ENCODE results near the gene TNFRSF9. TPM values are rescaled to one million over a fixed set of nuclear protein-coding genes. Genes with fewer than 3 reads are reported as not detected.
A peak's percentile ranks its signal among the peaks of the same experiment; 100 is the strongest.

The TNFRSF9 gene
- polyA plus RNA-seq, 3 donors from 2014 or later, result 6.5 to 21.9 (median 10.9) TPM

GRCh38 chr1:7896994-7897393 is 43.6 kb downstream of the TNFRSF9 start:
- Mint-ChIP-seq H3K9me3 (no peaks in the 10 kb centered on the region), H3K36me3 (peaks cover 0 to 4% (median 0%) of the 10 kb centered on the region in 3 donors), H3K27me3 (ENCODE audit: low read depth in 3 of 3) (peaks cover 0 to 2% (median 2%) of the 10 kb centered on the region in 3 donors), H3K27ac (peak overlapping the region in 2 of 6 donors; percentile 25 to 34), H3K4me1 (peaks cover 30 to 54% of the 10 kb centered on the region in 2 donors), H3K4me3 (no peak overlapping the region)
- DNase-seq, result no peak

- H3K4me1 Mint-ChIP-seq, result peaks cover 7 to 25% of the 10 kb centered on the region in 2 donors
- no peak for DNase-seq
- H3K9me3 Mint-ChIP-seq, result no peaks in the 10 kb centered on the region
- H3K4me3 Mint-ChIP-seq, result no peak overlapping the region
- peak overlapping the region in 1 of 6 donors; percentile 36 for H3K27ac Mint-ChIP-seq
- peaks cover 2 to 3% (median 3%) of the 10 kb centered on the region in 3 donors for H3K27me3 Mint-ChIP-seq (ENCODE audit: low read depth in 3 of 3)
- H3K36me3 Mint-ChIP-seq, result peaks cover 0 to 5% (median 2%) of the 10 kb centered on the region in 3 donors
Observed at GRCh38 chr1:7893529-7894180, 47.0 kb downstream of the TNFRSF9 start.

- Mint-ChIP-seq H3K4me1 (peaks cover 0 to 15% of the 10 kb centered on the region in 2 donors), H3K27ac (peak overlapping the region in 1 of 6 donors; percentile 8)
Observed at GRCh38 chr1:7891804-7892203, 48.8 kb downstream of the TNFRSF9 start.

GRCh38 chr1:7890853-7891252 is 49.8 kb downstream of the TNFRSF9 start:
- Mint-ChIP-seq H3K9me3 (no peaks in the 10 kb centered on the region), H3K36me3 (peaks cover 0 to 5% (median 5%) of the 10 kb centered on the region in 3 donors), H3K4me3 (no peak overlapping the region), H3K27me3 (ENCODE audit: low read depth in 3 of 3) (peaks cover 3 to 4% (median 4%) of the 10 kb centered on the region in 3 donors), H3K27ac (peak overlapping the region in 1 of 6 donors; percentile 43), H3K4me1 (peaks cover 0 to 15% of the 10 kb centered on the region in 2 donors)
- no peak for DNase-seq

More at GRCh38 chr1:7891804-7892203, 48.8 kb downstream of the TNFRSF9 start:
- no peak overlapping the region for H3K4me3 Mint-ChIP-seq
- no peaks in the 10 kb centered on the region for H3K9me3 Mint-ChIP-seq
- peaks cover 0 to 5% (median 5%) of the 10 kb centered on the region in 3 donors for H3K36me3 Mint-ChIP-seq
- H3K27me3 Mint-ChIP-seq (ENCODE audit: low read depth in 3 of 3), result peaks cover 2 to 4% (median 3%) of the 10 kb centered on the region in 3 donors
- DNase-seq, result no peak

GRCh38 chr1:7888248-7889081 is 52.2 kb downstream of the TNFRSF9 start:
- Mint-ChIP-seq H3K4me1 (peaks cover 0 to 15% of the 10 kb centered on the region in 2 donors), H3K27ac (no peak overlapping the region), H3K9me3 (no peaks in the 10 kb centered on the region), H3K27me3 (ENCODE audit: low read depth in 3 of 3) (peaks cover 4 to 9% (median 4%) of the 10 kb centered on the region in 3 donors), H3K36me3 (peaks cover 0 to 5% (median 5%) of the 10 kb centered on the region in 3 donors), H3K4me3 (no peak overlapping the region)
- no peak for DNase-seq

GRCh38 chr1:7886405-7886745 is 54.3 kb downstream of the TNFRSF9 start:
- Mint-ChIP-seq H3K9me3 (no peaks in the 10 kb centered on the region), H3K4me1 (no peaks in the 10 kb centered on the region), H3K27ac (no peak overlapping the region), H3K36me3 (peaks cover 0 to 5% (median 5%) of the 10 kb centered on the region in 3 donors), H3K27me3 (ENCODE audit: low read depth in 3 of 3) (peaks cover 4 to 9% (median 4%) of the 10 kb centered on the region in 3 donors), H3K4me3 (no peak overlapping the region)
- DNase-seq, result no peak

GRCh38 chr1:7885513-7886404 is 54.9 kb downstream of the TNFRSF9 start:
- H3K27me3 Mint-ChIP-seq (ENCODE audit: low read depth in 3 of 3), result peaks cover 3 to 7% (median 4%) of the 10 kb centered on the region in 3 donors
- no peaks in the 10 kb centered on the region for H3K4me1 Mint-ChIP-seq
- peaks cover 0 to 5% (median 5%) of the 10 kb centered on the region in 3 donors for H3K36me3 Mint-ChIP-seq
- H3K4me3 Mint-ChIP-seq, result no peak overlapping the region
- H3K9me3 Mint-ChIP-seq, result no peaks in the 10 kb centered on the region
- no peak overlapping the region for H3K27ac Mint-ChIP-seq
- DNase-seq, result no peak

- H3K4me3 Mint-ChIP-seq, result no peak overlapping the region
- peaks cover 0 to 5% (median 0%) of the 10 kb centered on the region in 3 donors for H3K36me3 Mint-ChIP-seq
- peak overlapping the region in 2 of 6 donors; percentile 47 to 54 for H3K27ac Mint-ChIP-seq
- H3K27me3 Mint-ChIP-seq (ENCODE audit: low read depth in 3 of 3), result peaks cover 3 to 7% (median 4%) of the 10 kb centered on the region in 3 donors
- H3K9me3 Mint-ChIP-seq, result no peaks in the 10 kb centered on the region
- no peak for DNase-seq
- no peaks in the 10 kb centered on the region for H3K4me1 Mint-ChIP-seq
Observed at GRCh38 chr1:7884757-7885156, 55.9 kb downstream of the TNFRSF9 start.

GRCh38 chr1:7879228-7879627 is 61.4 kb downstream of the TNFRSF9 start:
- Mint-ChIP-seq H3K4me3 (peak overlapping the region in 1 of 5 donors; percentile 19), H3K27ac (peak overlapping the region in 1 of 6 donors; percentile 55), H3K27me3 (ENCODE audit: low read depth in 3 of 3) (peaks cover 2 to 8% (median 7%) of the 10 kb centered on the region in 3 donors), H3K4me1 (peaks cover 7 to 15% of the 10 kb centered on the region in 2 donors), H3K36me3 (peaks cover 5 to 12% (median 6%) of the 10 kb centered on the region in 3 donors), H3K9me3 (peaks cover 4 to 7% (median 5%) of the 10 kb centered on the region in 6 donors)
- no peak for DNase-seq

- Mint-ChIP-seq H3K27ac (no peak overlapping the region), H3K4me3 (no peak overlapping the region), H3K36me3 (peaks cover 5 to 12% (median 6%) of the 10 kb centered on the region in 3 donors), H3K4me1 (peaks cover 7 to 15% of the 10 kb centered on the region in 2 donors), H3K9me3 (peaks cover 4 to 7% (median 5%) of the 10 kb centered on the region in 6 donors), H3K27me3 (ENCODE audit: low read depth in 3 of 3) (peaks cover 2 to 8% (median 4%) of the 10 kb centered on the region in 3 donors)
- no peak for DNase-seq
Observed at GRCh38 chr1:7878027-7878426, 62.6 kb downstream of the TNFRSF9 start.

GRCh38 chr1:7873801-7874795 is 66.5 kb downstream of the TNFRSF9 start:
- DNase-seq, result no peak
- Mint-ChIP-seq H3K4me3 (no peak overlapping the region), H3K36me3 (peaks cover 5 to 12% (median 6%) of the 10 kb centered on the region in 3 donors), H3K9me3 (peaks cover 4 to 7% (median 5%) of the 10 kb centered on the region in 6 donors), H3K27me3 (ENCODE audit: low read depth in 3 of 3) (peaks cover 4 to 8% (median 5%) of the 10 kb centered on the region in 3 donors), H3K4me1 (peaks cover 7 to 12% of the 10 kb centered on the region in 2 donors), H3K27ac (no peak overlapping the region)

GRCh38 chr1:7871136-7871535 is 69.5 kb downstream of the TNFRSF9 start:
- Mint-ChIP-seq H3K27me3 (ENCODE audit: low read depth in 3 of 3) (peaks cover 2 to 3% (median 3%) of the 10 kb centered on the region in 3 donors), H3K36me3 (peaks cover 0 to 3% (median 0%) of the 10 kb centered on the region in 3 donors), H3K4me1 (no peaks in the 10 kb centered on the region), H3K9me3 (no peaks in the 10 kb centered on the region), H3K27ac (no peak overlapping the region), H3K4me3 (no peak overlapping the region)
- DNase-seq, result no peak

Data from immature natural killer cell (primary cell).